IPS DF 6.9 (cell line): ENCODE measurements around the gene ST6GALNAC6.
"Not testable (repeated sequence)": the region's sequence is repeated elsewhere in the genome, so short reads cannot be mapped to it uniquely, and the experiment has no call there.

Experiments used
- DNase-seq: peaks from one replicate; pipeline ENCODE4 v3.0.0-alpha.2; 2013; ENCODE audit warnings: low read depth, low spot score
- H3K27ac ChIP-seq: one replicate; pipeline ENCODE4 v1.5.1; 2013; ENCODE audit warnings: low read length, control low read depth
- H3K27me3 ChIP-seq: 2 replicates; pipeline ENCODE4 v1.6.1; 2013; ENCODE audit warnings: mild to moderate bottlenecking, low read length; ENCODE audit not compliant: control insufficient read depth, insufficient read depth
- H3K36me3 ChIP-seq: 2 replicates; pipeline ENCODE4 v1.6.1; 2013; ENCODE audit warnings: low read length; ENCODE audit not compliant: control insufficient read depth, insufficient read depth
- H3K4me1 ChIP-seq: 2 replicates; pipeline ENCODE4 v1.6.1; 2013; ENCODE audit warnings: low read length; ENCODE audit not compliant: control insufficient read depth, insufficient read depth
- H3K4me3 ChIP-seq: 2 replicates; pipeline ENCODE4 v1.5.1; 2013; ENCODE audit warnings: mild to moderate bottlenecking, low read length
- H3K9me3 ChIP-seq: 2 replicates; pipeline ENCODE4 v1.6.1; 2013; ENCODE audit warnings: low read length, inconsistent platforms; ENCODE audit not compliant: control insufficient read depth, insufficient read depth
- WGBS: extraction: QIAGEN DNeasy Blood & Tissue Kit; methylation state at CpG from one replicate; pipeline ENCODE4 v1.1.7; 2013; ENCODE audit warnings: mixed read lengths, missing lambda C conversion rate; ENCODE audit not compliant: insufficient read length, insufficient coverage; 5-methylcytosine and 5-hydroxymethylcytosine counted together

ST6GALNAC6 gene

DNA sequence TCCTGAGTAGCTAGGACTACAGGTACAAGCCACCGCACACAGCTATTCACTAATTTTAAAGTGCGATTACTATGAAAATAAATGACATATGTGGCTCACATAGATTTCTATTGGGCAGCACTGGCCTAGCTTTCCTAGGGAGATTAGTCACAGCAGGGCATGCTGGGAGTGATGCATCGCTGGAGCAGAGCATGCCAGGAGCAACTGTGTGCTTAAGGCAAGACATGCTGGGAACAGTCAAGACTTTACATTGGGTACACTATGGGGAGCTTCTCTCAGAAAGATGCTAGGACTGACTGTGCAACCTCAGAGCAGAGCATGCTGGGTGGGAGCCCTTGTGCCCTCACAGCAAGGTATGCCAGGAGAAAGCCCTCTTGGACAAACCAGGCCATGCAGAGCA lies 9.3 kb downstream of the ST6GALNAC6 start:
- peaks cover 37% of the 10 kb centered on the region for H3K36me3 ChIP-seq
- no peak overlapping the region for H3K4me3 ChIP-seq
- WGBS, result no CpG with 5 or more reads among the region's 3 CpGs
- no peaks in the 10 kb centered on the region for H3K27me3 ChIP-seq
- no peaks in the 10 kb centered on the region for H3K9me3 ChIP-seq
- H3K4me1 ChIP-seq, result no peaks in the 10 kb centered on the region
- no peak overlapping the region for H3K27ac ChIP-seq
- no peak for DNase-seq

DNA sequence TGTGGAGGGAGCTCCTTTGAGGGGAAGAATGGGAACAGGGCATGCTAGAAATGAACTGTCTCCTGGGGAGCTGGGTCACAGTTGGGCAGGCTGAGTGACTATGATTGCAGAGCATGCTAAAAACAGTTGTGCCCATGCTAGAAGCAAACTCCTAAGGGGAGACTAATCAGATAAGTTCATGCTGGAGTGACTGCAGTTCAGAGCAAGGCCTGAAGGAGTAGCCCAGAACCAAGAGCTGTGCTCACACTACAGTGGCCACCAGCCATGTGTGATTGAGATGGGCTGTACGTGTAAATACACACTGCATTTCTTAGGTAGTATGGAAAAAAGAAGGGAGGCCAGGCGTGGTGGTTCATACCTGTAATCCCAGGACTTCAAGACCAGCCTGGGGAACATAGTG lies 11.6 kb downstream of the ST6GALNAC6 start:
- no peak for DNase-seq
- H3K27me3 ChIP-seq, result no peaks in the 10 kb centered on the region
- no CpG with 5 or more reads among the region's 2 CpGs for WGBS
- peaks cover 23% of the 10 kb centered on the region for H3K36me3 ChIP-seq
- H3K4me1 ChIP-seq, result no peaks in the 10 kb centered on the region
- no peak overlapping the region for H3K4me3 ChIP-seq
- no peaks in the 10 kb centered on the region for H3K9me3 ChIP-seq
- no peak overlapping the region for H3K27ac ChIP-seq

DNA sequence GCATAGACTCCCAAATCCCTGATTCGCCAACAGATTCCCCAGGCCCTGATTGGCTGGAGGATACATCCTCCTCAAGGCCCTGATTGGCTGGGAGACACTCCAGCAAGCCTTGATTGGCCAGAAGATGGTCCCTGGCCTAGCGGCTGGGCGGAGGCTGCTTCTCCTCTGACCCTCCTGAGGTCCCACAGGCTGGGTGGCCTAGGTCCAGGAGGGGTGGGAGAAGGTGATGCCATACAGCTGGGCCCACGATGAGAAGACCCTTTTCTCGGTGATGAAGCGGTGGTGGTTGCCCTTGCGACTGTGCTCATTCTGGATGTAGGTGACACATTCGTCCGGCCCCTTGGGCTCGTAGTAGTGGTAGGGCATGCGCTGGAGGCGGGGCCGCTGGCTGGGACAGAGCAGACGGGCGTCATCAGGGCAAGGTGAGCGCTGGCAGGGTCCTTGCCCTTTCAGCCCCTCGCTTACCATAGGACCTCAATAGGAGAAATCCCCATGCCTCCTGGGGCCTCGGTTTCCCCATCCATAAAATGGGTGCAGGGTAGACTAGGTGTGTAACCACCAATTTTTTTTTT lies 12.9 kb downstream of the ST6GALNAC6 start:
- DNase-seq, result no peak
- Histone ChIP-seq H3K27me3 (no peaks in the 10 kb centered on the region), H3K9me3 (no peaks in the 10 kb centered on the region), H3K36me3 (peaks cover 23% of the 10 kb centered on the region), H3K27ac (no peak overlapping the region), H3K4me3 (no peak overlapping the region), H3K4me1 (no peaks in the 10 kb centered on the region)
- WGBS, result no CpG with 5 or more reads among the region's 18 CpGs

DNA sequence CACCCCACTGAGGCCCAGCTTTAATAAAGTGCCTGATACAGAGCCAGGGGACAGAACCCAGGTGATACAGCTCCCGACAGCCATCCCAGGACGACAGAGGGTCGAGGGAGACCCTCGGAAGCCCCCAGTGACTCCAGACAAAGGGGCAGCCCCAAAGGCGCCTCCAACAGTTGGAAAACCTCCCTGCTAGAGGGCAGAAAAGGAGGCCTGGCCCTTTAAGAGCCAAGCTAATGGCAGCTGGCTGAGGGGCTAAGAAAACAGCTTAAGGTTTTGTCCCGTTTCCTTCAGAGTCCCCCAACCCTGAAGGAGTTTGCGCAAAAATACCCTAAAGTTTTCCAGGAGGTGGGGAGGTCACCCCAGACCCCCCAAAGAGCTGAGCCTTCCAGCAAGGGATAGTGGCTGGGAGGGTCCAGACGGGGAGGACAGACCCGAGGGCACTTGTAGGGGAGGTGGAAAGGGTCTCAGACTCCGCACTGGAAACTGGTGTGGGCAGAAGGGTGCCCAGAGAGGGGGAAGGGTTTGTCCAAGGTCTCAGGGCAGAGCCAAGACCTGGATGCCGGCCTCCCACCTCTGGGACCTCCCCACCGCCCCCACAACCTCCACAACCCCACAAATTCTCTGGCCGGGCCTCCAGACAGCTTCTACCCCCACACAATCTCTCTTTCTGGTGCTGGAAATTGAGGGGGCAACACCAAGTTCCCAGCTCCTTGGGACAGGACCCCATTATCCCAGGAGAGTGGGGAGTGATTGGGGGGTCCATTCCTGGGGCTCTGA lies 13.7 kb downstream of the ST6GALNAC6 start:
- Histone ChIP-seq H3K4me3 (no peak overlapping the region), H3K4me1 (no peaks in the 10 kb centered on the region), H3K27ac (no peak overlapping the region), H3K36me3 (peaks cover 19% of the 10 kb centered on the region), H3K27me3 (no peaks in the 10 kb centered on the region), H3K9me3 (no peaks in the 10 kb centered on the region)
- WGBS, result no CpG with 5 or more reads among the region's 13 CpGs
- DNase-seq, result no peak

DNA sequence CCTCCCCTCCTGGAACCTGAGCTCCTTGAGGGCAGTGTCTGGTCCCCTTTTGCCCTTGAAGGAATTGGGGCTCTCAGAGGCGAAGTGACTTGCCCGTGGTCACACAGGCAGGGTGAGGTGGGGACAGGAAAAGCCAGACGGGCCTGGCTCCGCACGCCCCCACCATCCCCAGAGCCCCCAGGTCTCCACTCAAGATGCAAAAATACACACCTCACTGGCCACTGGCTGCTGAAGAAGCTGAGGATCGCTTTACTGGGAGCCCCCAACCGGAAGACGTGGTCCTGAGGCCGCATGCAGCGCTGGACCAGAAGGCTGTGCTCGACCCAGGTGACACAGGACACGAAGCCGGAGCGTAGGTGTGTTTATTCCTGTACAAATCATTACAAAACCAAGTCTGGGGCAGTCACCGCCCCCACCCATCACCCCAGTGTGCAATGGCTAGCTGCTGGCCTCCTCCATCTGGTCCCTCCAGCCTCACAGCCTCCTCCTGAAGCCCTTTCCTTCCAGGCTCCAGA lies 14.4 kb downstream of the ST6GALNAC6 start:
- H3K4me1 ChIP-seq, result no peaks in the 10 kb centered on the region
- DNase-seq, result no peak
- no peak overlapping the region for H3K4me3 ChIP-seq
- H3K27me3 ChIP-seq, result no peaks in the 10 kb centered on the region
- WGBS, result no CpG with 5 or more reads among the region's 15 CpGs
- no peaks in the 10 kb centered on the region for H3K9me3 ChIP-seq
- H3K27ac ChIP-seq, result no peak overlapping the region
- peaks cover 13% of the 10 kb centered on the region for H3K36me3 ChIP-seq

DNA sequence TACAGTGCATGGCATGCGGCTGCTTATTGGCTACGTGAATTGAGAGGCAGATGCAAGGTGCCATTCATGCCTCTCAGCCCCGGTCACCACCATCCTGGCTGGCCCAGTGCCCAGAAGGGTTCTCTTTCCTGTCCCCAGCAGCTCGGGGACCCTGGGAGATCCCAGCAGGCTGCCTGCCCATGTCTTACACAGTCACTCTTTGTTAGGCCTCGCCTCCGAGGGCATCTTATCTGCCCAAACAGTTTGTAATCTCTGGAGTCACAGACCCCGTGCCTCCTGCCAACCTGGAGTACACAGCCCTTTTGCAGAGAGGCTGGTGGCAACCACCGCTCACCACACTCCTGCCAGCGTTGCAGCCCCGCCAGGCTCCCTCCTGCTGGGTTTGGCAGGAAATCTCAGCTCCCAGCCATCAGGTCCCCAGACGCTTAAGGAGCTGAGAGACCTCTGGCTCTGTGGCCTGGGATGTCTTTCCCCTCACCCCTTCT lies 14.9 kb downstream of the ST6GALNAC6 start:
- Histone ChIP-seq H3K36me3 (peaks cover 12% of the 10 kb centered on the region), H3K4me1 (no peaks in the 10 kb centered on the region), H3K9me3 (no peaks in the 10 kb centered on the region), H3K27me3 (no peaks in the 10 kb centered on the region), H3K4me3 (no peak overlapping the region), H3K27ac (no peak overlapping the region)
- DNase-seq, result no peak
- no CpG with 5 or more reads among the region's 11 CpGs for WGBS

DNA sequence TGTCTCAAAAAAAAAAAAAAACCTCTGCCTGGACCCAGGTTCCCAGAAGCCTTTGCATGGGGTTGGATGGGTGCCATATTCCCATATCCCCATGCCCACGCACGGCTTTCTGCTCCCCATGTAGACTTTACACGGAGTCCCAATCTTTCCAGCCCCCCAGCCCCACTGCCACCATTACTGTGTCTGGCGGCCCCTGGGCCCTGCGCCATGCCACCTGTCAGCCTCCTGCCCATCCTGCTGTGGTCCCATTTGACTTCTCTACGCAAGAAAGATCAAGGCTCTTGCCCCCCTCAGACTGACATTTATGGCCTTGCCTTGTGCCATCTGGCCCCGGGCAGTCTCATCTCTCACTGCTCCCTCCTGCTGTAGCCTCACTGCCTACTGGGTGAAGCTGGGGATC lies 15.4 kb downstream of the ST6GALNAC6 start:
- no peak for DNase-seq
- H3K36me3 ChIP-seq, result peaks cover 12% of the 10 kb centered on the region
- no peak overlapping the region for H3K27ac ChIP-seq
- H3K27me3 ChIP-seq, result no peaks in the 10 kb centered on the region
- no peaks in the 10 kb centered on the region for H3K4me1 ChIP-seq
- no CpG with 5 or more reads among the region's 7 CpGs for WGBS
- H3K9me3 ChIP-seq, result no peaks in the 10 kb centered on the region
- H3K4me3 ChIP-seq, result no peak overlapping the region

DNA sequence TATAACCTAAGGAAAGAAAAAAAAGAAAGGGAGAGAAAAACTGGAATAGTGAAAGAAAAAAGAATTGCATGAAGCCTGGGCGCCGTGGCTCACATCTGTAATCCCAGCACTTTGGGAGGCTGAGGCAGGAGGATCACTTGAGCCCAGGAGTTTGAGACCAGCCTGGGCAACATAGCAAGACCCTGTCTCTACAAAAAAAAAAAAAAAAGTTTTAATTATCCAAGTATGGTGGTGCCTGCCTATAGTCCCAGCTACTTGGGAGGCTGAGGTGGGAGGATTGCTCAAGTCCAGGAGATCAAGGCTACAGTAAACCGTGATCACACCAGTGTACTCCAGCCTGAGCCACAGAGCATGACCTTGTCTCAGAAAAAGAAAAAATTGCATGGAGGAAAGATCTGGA lies 17.7 kb downstream of the ST6GALNAC6 start:
- not testable (repeated sequence) for DNase-seq
- WGBS, result no CpG with 5 or more reads among the region's 3 CpGs

DNA sequence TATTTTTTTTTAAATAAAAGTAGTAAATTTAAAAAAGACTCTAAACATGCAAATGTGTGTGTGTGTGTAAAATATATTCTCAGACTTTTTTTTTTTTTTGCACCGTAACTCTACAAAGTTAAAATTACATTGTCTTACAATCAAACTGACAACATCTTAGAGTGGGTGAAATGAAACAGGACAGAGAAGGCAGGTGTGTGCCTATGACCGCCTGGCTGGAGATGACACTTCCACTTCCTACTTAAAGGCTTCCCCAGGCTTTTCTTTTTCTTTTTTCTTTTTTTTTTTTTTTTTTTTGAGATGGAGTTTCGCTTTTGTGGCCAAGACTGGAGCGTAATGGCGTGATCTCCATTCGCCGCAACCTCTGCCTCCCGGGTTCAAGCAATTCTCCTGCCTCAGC lies 19.3 kb downstream of the ST6GALNAC6 start:
- no peaks in the 10 kb centered on the region for H3K27me3 ChIP-seq
- H3K27ac ChIP-seq, result no peak overlapping the region
- no CpG with 5 or more reads among the region's 8 CpGs for WGBS
- DNase-seq, result no peak
- no peak overlapping the region for H3K4me3 ChIP-seq
- peaks cover 2% of the 10 kb centered on the region; the same call in 1 of the 2 replicates for H3K4me1 ChIP-seq
- H3K36me3 ChIP-seq, result peaks cover 2% of the 10 kb centered on the region; the same call in 1 of the 2 replicates
- H3K9me3 ChIP-seq, result no peaks in the 10 kb centered on the region

More for the DNA sequence above, 17.7 kb downstream of the ST6GALNAC6 start:
- not testable (repeated sequence) for H3K36me3 ChIP-seq, H3K27me3 ChIP-seq, H3K4me3 ChIP-seq, H3K9me3 ChIP-seq, H3K4me1 ChIP-seq, H3K27ac ChIP-seq

DNA sequence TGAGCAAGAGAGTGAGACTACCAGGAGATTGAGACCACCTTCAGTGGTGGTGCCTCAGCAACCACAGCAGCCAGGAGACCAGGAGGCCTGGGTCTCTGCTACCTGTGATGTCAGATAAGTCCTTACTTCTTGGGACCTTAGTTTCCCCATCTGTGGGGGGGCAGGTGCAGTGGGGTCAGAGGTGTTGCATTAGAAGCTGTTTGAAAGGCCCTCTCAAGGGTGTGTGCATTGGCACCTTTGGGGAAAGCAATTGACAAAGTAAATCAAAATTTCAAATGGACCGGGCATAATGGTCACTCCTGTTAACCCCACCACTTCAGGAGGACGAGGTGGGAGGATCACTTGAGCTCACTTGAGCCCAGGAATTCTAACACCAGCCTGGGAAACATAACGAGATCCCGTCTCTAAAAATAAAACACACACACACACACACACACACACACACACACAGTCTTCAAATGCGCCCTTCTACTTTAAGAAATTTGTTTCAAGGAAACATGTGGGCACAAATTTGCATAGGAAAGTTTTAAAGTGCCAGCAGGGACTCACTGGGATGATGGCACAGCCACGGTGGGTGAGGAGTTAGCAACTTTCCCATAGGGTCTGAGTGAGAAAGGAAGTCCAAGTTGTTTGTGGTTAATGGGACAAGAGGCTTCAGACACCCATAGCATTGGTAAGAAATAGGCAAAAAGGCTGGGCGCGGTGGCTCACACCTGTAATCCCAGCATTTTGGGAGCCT lies 20.6 kb downstream of the ST6GALNAC6 start:
- no CpG with 5 or more reads among the region's 8 CpGs for WGBS
- Histone ChIP-seq H3K4me3 (no peak overlapping the region), H3K27ac (no peak overlapping the region), H3K9me3 (no peaks in the 10 kb centered on the region), H3K27me3 (no peaks in the 10 kb centered on the region), H3K4me1 (peaks cover 2% of the 10 kb centered on the region; the same call in 1 of the 2 replicates), H3K36me3 (no peaks in the 10 kb centered on the region)
- DNase-seq, result no peak
